Measurements from ENCODE around the gene SP9. TPM values are rescaled to one million over a fixed set of nuclear protein-coding genes. Genes with fewer than 3 reads are reported as not detected.

The SP9 gene
- total RNA-seq = not detected

DNA sequence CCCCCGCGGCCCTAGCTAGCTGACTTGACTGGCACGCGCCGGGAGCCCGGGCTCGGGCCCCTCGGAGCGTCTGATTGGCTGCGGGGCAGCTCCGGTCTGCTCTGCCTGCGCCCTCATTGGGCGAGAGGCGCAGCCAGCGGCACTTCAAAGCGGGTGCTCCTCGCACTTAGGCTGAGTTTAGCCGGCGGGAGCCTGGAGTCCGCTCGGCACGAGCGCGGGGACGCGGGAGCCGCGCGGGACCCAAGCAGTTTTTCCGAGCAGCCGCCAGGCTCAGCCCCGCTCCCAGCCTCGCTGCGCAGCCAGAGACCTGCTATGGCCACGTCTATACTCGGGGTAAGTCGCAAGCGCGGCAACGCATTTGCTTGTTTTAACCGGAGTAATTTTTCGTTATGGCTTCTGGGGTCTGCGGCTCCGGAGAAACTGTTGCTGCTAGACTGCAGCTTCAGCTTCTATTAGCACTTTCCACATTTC is at the start of gene SP9:
SP9 (plus strand) TSS at position 174 of the 471 bp plus-strand sequence; CDS start at position 313, 139 bp downstream.
- no peak for DNase-seq (ENCODE audit: low spot score)

DNA sequence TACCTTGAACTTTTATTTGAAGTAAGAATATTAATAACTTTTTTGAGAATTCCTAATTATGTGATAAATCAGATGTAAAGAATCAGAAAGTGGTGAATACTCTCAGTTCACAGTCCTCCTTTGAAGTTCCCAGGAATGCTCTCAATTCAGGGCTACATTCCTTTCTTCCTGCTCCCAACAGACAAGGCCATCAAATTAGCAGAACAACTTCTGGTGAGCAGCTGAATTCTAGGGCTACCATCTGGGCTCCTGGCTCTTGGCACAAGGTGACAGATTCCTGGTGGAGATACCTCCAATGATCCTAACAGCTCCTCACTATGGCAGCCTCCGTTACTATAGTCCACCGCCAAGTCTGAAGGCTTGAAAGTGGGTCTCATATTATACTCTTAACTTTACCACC is 48.6 kb upstream of the SP9 start:
- no peak for DNase-seq (ENCODE audit: low spot score)

DNA sequence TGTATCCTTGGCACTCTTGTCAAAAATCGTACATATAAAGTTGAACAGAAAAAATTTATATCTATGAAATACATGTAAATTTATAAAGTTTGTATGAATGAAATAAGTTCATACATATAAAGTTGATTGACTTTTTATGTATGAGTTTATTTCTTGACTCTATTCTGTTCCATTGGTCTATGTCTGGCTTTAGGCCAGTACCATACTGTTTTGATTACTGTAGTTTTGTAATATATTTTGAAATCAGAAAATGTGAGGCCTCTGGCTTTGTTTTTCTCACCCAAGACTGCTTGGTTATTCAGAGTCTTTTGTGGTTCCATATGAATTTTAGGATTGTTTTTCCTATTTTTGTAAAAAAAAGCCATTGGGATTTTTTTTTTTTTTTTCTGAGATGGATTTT is 41.8 kb upstream of the SP9 start:
- no peak for DNase-seq (ENCODE audit: low spot score)

DNA sequence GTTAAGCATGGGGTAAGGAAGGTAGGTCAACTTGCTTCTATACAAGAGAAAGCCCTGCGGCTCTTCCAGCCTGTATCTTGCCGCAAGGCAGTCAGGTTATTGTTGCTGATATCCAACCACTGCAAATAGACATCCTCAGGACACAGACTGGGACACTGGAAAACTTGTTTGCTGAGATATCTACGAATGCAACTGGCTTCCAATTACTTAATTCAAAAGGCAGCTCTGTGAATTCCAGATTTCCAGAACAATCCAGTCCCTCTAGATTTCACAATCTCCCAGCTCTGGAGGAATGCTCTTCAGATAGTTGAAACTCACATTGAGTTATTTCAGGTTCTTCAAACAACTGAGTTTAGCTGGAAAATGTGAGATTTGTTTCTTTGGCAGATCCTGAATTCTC is 34.6 kb upstream of the SP9 start:
- DNase-seq (ENCODE audit: low spot score) = no peak

DNA sequence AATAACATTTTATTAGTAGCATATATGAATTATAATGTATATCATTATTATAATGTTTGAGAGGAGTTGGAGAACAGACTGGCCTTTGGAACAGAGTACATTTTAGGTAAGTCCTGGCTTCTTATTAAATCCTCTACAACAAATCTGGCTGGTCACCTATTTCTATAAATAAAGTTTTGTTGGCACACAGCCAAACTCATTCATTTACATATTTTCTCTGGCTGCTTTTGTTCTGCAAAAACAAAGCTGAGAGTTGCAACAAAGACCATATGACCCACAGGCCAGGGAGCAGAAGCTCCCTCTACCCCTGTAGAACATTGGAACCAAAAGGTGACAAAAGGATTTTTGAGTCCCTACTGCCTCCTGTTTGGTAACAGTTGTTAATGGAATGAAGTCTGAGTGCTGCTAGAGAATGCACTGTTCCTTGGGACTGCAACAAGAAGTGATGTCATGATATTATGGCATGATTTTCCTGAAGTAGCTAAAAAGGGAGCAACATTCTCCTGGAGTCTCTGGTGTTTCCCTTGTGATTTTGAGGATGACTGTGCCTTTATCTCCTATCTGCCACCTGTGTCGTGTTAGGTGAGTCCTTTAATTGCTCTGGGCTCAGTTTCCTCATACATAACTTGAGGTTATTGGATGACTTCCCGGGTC is 22.0 kb upstream of the SP9 start:
- no peak for DNase-seq (ENCODE audit: low spot score)

DNA sequence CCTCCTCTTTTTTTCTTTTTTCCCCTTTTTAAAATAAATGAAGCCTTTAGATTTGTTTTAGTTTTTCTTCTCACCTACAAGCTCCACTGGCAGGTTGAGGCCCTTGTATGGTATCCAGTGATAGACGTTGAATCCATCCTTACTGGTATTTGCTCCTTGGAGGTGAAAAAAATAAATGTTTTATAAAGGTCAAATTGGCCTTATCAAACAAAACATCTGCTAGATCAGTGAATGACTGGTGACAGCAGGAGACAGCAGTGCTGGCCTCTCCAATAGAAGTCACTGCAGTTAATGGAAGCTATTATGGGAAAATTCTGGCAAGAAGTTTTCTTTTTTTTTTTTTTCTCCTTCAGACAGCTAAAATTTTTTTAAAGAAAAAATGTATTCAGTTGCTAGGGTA is 12.6 kb upstream of the SP9 start:
- no peak for DNase-seq (ENCODE audit: low spot score)

DNA sequence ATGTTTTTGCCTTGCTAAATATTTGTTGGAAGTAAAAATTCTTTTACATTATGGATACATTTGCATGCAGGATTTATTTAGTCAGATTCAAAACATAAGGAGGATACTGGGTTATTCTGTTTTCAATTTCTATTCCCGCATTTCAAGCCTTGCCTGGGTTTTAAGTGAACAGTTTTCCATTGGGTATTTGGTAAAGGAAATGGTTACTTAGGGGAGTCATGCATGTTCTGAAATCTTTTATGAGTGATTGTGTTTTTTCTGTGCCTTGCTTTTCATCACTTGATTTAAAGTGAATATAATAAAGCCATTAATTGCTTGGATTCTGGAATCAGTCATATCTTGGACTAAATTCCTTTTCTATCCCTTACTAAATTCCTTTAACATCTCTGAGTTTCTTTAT is 12.0 kb upstream of the SP9 start:
- DNase-seq (ENCODE audit: low spot score) = no peak

DNA sequence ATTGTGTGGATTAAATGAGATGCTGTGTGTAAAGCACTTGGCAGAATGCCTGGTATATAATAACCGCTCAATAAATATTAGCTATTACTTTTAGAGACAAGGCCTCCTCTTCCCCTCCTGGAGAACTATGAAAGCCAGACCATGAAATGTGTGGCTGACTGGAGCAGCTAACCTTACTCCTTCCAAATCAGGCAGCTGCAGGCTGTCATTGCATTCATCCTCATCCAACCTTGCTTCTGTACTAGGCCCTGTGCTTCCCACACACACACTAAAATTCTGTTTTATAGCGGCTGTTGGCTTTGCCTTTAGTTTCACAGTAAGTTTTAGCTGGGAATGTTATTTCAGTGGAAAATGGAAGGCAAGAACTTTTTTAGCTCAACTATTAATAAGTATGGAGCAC is 10.2 kb upstream of the SP9 start:
- DNase-seq (ENCODE audit: low spot score) = no peak

DNA sequence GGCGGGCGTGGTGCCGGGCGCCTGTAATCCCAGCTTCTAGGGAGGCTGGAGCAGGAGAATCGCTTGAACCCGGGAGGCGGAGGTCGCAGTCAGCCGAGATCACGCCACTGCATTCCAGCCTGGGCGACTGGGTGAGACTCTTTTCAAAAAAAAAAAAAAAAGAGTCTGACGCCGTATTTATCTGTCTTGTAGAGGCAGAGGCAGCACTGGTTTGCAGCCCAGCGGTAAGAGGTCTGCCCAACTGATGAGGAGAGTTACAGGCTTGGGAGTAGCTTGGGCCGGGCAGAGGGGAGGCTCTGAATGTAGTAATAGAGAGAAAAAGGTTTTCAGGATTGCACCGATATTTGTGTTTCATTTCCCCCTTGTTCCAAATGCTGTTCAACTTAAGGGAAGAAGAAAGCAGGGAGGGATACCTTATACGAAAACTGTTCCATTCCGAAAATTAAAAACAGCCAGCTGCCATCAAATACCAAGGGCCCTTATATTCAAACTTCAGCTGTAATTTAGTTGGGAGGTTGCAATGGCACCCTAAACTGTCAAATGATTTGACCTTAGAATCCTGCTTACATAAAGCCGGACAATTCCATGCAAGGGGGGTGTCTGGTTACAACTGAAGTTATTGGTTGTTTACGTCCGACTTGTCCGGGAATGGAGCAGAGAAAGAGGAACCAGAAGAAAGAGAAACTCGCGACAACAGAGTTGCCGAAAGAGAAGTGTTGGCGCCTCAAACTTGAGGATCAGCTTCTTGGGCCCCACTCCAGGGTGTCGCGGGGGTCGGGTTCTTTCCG is 9.2 kb upstream of the SP9 start:
- no peak for DNase-seq (ENCODE audit: low spot score)

DNA sequence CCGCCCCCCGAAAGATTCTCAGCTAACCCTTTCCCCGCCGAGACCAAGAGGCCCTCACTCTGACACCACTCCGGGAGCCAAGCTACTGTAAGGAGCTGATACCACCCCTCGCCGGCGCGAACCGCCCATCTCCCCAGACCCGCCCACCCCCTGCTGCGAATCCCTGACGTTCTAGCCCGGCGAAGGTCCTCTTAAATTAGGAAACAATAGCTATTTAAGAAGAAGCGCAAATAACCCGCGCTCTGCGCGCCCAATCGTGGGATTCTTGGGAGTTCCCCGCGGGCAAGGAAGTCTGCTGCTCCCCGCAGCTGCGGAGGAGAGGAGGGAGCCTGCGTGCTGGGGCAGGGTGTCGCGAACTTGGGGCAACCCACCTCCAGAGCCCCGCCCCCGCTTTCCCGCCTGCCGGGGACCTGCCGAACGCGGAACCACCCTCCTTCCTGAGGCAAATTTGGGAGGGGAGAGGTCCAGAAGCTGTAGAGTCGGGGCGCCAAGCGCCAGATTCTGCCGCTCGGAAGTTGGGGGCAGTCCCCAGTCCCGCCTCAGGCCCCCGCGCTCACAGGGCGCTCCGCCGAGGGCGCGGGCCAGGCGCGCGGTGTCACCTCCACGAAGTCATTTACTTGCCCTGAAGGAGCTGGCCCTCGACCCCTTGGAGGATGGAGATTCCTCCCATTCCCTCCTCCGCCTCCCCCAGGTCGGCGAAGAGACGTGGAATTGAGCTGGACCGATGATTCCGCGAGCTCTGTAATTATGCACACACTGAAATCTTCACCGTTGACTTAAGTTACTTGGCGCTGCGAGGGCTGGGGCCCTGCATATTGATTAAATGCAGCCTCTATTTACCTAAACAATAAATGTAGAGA is 8.4 kb upstream of the SP9 start:
- no peak for DNase-seq (ENCODE audit: low spot score)

DNA sequence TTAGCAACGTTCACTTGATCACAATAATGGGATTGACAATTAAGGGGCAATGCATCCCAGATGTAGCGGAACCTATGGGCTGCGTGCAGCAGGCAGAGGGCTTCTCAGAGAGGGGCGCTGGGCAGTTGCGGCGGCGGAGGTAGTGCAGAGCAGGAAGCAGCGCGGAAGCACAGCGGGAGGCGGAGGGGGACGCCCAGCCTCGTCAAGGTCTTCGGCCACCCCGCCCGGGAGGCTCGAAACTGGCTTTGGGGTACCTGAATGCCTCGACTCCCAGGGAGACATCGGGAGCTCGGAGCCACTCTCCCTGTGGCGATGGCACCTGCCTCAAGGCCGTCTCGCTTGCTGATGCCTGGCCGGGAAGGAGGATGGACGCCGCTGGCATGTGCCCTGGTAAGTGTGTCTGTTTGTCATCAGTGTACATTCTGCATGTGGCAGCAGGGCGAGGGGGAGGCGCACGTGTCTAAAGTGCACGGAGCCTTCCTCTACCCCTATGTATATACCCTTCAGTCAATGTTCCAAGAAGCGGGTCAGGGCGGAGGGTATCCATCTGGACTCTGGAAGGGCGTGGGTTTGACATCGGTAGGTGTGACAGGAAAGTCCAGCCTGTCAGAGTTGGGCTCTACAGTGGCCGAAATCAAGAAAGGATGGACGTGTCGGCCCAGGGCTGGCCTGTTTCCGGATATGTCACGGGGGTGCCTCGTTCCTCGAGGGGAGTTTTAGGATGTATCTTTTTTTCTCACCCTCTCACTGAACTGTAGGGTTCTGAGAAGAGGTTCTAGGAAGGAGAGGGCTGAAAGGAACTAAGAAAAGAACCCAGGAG is 7.5 kb upstream of the SP9 start:
- no peak for DNase-seq (ENCODE audit: low spot score)

DNA sequence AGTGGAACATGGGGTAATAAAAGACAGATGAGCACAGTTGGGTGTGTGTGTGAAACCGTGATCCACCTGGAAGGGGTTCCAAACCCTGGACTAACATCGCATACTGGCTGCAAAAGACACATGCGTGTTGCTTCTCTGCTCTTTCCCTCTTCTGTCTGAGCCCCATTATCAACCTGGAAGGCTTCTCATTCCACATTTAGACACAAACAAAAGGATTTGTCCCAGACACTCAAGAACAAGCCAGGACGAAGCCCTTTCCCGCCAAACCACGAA is 7.0 kb upstream of the SP9 start:
- DNase-seq (ENCODE audit: low spot score) = no peak

DNA sequence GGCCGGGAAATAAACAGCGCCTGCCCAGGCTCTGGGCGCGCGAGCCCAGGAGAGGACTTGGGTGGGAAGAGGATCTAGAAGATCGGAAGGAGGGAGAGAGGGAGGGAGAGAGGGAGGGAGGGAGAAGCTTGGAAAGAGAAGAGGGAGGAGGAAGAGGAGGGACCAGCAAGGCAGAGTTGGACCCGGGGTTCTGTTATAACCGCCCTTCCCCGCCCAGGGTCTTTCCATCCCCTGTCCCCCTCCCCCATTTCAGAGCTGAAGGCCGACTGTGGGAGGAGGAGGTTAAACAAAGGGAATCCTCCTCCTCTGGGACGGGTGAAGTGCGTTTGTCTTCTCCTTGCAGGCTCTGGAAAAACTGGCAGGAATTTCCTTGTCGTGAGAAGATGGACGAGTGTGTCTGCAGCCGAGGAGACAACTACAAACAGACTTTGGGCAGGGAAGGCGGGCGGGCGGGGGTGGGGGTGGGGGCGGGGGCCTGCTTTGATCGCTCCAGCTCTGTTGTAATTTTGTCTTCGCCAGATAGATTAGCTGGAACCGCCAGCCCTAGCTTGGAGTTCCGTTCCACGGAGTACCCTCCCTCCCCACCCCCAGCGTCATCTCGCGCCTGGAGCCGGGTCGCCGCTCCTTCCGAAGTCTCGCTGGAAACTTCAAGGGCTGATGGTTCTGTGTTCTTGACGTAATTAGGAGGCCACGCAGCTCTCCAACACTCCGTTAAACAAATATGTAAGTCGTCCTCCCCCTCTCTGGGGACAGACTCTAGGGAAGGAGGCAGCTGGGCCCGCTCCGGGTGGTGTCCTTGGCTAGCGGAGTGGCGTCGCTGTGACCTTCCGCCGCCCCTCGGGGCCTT is 6.4 kb upstream of the SP9 start:
- no peak for DNase-seq (ENCODE audit: low spot score)

DNA sequence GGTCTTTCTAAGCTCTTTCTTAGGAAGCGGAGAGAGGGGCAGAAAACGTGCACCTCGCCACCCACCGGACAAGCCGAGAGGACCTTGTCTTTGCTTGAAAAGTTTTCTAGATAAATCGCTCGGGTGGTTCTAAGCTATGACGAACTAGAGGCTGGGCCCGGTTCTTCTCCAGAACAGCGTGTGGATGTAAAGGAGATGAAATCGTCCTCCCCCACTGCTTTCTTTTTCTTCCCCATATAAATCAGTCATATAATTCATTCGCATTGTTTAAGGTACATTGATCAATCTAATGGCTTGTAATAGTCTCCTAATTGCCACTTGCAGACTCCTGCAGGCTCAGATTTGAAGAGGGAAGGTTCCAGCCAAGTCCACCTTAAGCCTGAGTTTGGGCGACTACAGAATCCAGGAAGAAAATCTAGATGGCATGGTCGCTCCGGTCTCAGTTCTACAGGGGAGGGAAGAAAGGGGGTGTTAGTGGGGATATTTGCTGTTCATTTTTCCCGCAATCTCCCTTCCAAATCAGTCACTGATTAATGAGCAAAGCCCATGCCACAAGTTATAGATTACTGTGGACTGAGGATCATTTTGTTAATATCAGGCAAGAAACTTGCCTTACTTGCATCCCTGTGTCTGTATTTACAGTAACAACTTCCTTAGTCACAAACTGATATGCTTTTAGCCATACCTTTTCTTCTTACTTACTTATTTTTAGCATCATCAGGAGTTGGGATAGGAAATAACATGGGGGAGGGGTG is 5.6 kb upstream of the SP9 start:
- no peak for DNase-seq (ENCODE audit: low spot score)

DNA sequence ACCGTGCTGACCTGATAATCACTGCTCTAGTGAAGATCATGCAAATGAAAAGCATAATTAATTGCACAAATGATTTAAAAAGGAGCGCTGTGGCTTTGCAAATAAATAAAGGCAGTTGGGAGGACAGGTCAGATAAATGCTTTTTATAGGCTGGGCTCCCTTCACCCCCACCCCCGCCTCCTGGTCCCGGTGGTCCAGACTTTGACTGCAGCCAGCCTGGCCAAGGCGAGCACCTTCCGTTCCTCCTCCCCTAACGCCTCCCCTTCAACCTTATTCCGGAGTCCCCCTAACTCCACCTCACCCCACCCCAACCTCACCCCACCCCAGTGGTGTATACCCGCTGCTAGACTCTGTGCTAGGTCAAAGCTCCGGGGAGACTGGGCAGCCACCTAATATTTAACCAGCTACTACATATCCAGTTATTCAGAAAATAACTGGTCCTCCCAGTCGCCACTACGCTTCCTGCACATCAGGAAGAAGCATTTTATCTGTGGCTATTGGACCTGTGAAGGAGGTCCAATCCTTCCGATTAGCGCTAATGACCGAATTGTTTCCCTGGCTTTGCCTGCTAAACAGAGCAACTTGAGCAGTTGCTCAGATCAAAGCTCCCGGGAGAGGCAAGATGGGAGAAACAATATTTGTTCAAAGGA is 3.7 kb upstream of the SP9 start:
- no peak for DNase-seq (ENCODE audit: low spot score)

DNA sequence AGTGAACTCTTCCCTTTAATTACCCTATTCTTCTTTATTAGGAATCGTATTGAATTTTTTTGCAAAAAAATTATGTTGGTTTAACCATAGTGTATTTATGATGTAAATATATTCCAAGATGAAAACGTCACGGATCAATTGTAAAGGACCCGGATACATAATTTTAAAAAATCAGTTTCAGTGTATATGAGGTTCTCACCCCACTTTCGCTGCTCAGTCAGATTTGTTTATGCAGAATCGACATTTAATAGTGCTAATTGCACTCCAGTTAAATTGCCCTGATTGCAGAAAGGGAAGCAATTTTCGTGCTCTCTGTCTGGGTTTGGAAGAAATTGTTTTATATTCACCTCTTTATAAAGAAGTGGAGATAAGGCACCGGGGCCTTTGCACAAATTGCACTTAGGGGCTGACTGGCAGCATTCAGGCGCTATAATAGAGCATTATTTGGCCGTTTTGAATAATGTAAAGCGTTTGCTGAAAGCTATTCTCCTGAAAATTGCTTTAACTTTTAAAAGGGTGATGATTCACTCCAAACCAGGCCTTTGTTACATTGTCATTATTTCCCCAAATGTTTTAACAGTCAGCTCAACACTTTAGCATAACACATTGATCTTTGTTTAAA is 3.0 kb upstream of the SP9 start:
- DNase-seq (ENCODE audit: low spot score) = no peak

DNA sequence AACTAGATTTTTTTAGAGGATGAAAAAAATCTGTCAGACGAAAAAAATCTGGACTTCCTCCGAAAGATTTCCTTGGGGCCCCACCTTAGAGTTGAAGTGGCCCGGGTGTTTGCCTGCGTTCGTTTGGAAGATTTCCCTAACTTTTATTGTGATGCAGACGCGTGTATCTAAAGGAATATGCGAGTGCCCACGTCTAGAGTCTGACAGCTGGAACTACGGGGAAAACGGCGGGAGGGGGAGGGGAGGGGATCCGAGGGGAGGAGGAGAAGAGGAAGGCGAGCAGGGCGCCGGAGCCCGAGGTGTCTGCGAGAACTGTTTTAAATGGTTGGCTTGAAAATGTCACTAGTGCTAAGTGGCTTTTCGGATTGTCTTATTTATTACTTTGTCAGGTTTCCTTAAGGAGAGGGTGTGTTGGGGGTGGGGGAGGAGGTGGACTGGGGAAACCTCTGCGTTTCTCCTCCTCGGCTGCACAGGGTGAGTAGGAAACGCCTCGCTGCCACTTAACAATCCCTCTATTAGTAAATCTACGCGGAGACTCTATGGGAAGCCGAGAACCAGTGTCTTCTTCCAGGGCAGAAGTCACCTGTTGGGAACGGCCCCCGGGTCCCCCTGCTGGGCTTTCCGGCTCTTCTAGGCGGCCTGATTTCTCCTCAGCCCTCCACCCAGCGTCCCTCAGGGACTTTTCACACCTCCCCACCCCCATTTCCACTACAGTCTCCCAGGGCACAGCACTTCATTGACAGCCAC is 2.4 kb upstream of the SP9 start:
- no peak for DNase-seq (ENCODE audit: low spot score)

DNA sequence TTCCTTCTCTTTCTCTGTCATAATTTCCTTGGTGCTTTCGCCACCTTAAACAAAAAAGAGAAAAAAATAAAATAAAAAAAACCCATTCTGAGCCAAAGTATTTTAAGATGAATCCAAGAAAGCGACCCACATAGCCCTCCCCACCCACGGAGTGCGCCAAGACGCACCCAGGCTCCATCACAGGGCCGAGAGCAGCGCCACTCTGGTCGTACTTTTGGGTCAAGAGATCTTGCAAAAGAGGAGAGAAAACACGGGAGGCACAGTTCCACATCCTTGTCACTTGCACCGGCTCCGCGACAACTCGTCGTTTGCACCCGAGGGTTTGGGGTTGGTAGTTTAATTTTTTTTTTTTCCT is 1.8 kb upstream of the SP9 start:
- DNase-seq (ENCODE audit: low spot score) = no peak
